Measurements from ENCODE around the gene TRIP4. TPM values are rescaled to one million over a fixed set of nuclear protein-coding genes. Genes with fewer than 3 reads are reported as not detected.

TRIP4 gene
- total and polyA plus RNA-seq, 9 of the 15 experiments (the other 6 are each of a cell fraction or from before 2014, with no cell fraction given): 7.6 to 23.3 (median 16.7) TPM

DNA sequence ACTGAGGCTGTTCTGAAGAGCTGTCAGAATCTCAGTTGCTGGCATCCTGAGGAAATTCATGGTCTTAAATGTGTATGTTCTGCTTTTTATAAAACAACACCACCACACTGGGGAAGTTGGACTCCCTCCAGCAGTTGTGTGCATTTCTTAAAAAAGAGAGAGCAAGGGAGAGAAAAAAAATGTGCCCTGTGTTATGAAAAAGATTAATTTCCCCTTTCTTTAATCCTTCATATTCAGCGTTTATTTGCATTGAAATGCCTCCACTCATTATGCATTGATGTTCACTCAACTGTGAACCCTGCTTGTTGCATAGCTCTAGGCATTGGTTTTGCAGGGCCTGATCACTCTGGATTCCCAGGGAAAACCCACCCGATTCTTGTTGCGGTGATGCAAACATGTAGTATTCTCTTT, 68.3 kb downstream of the TRIP4 start (continued):
- no peak for TF ChIP-seq SMARCB1 (IDR thresholded peaks at IDR 0.05; ENCODE audit: insufficient read length, low read depth)
- TF ChIP-seq, protein P1, sequence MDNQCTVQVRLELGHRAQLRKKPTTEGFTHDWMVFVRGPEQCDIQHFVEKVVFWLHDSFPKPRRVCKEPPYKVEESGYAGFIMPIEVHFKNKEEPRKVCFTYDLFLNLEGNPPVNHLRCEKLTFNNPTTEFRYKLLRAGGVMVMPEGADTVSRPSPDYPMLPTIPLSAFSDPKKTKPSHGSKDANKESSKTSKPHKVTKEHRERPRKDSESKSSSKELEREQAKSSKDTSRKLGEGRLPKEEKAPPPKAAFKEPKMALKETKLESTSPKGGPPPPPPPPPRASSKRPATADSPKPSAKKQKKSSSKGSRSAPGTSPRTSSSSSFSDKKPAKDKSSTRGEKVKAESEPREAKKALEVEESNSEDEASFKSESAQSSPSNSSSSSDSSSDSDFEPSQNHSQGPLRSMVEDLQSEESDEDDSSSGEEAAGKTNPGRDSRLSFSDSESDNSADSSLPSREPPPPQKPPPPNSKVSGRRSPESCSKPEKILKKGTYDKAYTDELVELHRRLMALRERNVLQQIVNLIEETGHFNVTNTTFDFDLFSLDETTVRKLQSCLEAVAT (IDR thresholded peaks at IDR 0.05): no peak

DNA sequence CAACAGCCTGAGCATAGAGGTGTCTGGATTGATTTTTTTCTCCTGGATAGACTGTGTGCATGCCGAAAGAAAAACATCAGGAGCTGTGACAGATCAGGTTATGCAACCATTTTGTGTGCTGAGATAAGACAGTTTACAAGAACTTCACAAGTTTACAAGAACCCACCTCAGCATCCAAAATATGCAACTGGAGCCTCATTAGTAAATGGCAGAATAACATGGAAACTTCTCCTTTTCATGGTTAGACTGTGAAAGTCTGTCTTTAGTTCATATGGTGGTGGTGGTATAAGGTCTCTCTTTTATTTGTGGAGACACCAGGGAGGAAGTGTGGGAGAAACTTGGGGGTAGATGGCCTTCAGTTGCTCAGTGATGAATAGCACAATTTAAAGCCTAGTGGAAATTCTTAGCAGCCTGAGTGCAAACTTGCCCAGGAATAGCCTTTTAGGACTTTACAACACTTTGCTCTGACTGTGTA, 69.0 kb downstream of the TRIP4 start:
- Histone ChIP-seq H3K4me3 (no peak overlapping the region), H2AFZ (ENCODE audit: low read depth, low read length) (no peak overlapping the region), H3K79me2 (ENCODE audit: control insufficient read depth, insufficient read depth, low read length) (peaks cover 11% of the 10 kb centered on the region), H3K9me3 (replicated peaks; ENCODE audit: control insufficient read depth, insufficient read depth, low read depth, low read length) (no peaks in the 10 kb centered on the region), H3K36me3 (ENCODE audit: control insufficient read depth, insufficient read depth, low read length) (no peaks in the 10 kb centered on the region; the same call in 1 of the 3 replicates), H3K4me2 (ENCODE audit: insufficient read depth, low read length) (peak overlapping the region; percentile 17), H3K27me3 (ENCODE audit: control insufficient read depth in 2 of 2, insufficient read depth in 2 of 2, low read length in 2 of 2) (no peaks in the 10 kb centered on the region), H3K4me1 (replicated peaks in 1 of 2; ENCODE audit: control insufficient read depth in 2 of 2, insufficient read depth in 2 of 2, low read length in 2 of 2) (peaks cover 0 to 38% of the 10 kb centered on the region in 2 experiments; a peak in 3 of 5 replicates), H3K9ac (ENCODE audit: insufficient read depth in 1 of 2, low read depth in 2 of 2, low read length in 2 of 2) (no peak overlapping the region), H3K27ac (ENCODE audit: extremely low read depth, low read depth, low read length) (0 out of 3 replicates have a peak overlapping the region, but pooled peaks have one; percentile 26), H3K9me1 (ENCODE audit: control insufficient read depth, insufficient read depth, low read length) (no peaks in the 10 kb centered on the region), H4K20me1 (replicated peaks; ENCODE audit: control insufficient read depth, insufficient read depth, low read length) (no peaks in the 10 kb centered on the region)
- no peak for ATAC-seq
- POLR2A ChIA-PET: interaction anchor here (0.6 to 1.1 kb wide), 4 partner anchors 53 to 194 kb away, joined by 3 read pairs; no protein-coding TSS in a partner anchor
- WGBS (ENCODE audit: insufficient coverage, low coverage, missing lambda C conversion rate): 0% methylated on average over 1 of the region's 1 CpG
- no TSS peak for BruUV-seq (replicated peaks)
- peak in 1 of 4 experiments; percentile 26 for DNase-seq (ENCODE audit: extremely low read depth in 1 of 4, low spot score in 3 of 4)
- in situ Hi-C loops (cut with MboI): no loop called here
- peak; percentile 69 for FAIRE-seq
- intact Hi-C loops (cut with micrococcal nuclease): no loop called here
- CTCF ChIA-PET (ENCODE audit: low intra/inter-chr PET ratio): no interaction called here
- TF ChIP-seq CEBPG (CRISPR knock-in tag; IDR thresholded peaks at IDR 0.05): no peak
- peak; percentile 44 to 52; a peak in 3 of 4 replicates for TF ChIP-seq CEBPG (tag; conservative IDR thresholded peaks at IDR 0.05 in 1 of 2, IDR thresholded peaks at IDR 0.05 in 1 of 2)
- peak; percentile 90 for TF ChIP-seq CEBPB (tag; IDR thresholded peaks at IDR 0.05)
- no peak for TF ChIP-seq HNRNPLL (IDR thresholded peaks at IDR 0.05; ENCODE audit: low read depth, low read length, poor library complexity, severe bottlenecking)
- TF ChIP-seq, protein P2, sequence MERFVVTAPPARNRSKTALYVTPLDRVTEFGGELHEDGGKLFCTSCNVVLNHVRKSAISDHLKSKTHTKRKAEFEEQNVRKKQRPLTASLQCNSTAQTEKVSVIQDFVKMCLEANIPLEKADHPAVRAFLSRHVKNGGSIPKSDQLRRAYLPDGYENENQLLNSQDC (CRISPR knock-in tag; IDR thresholded peaks at IDR 0.05): no peak
- TF ChIP-seq, protein P3, sequence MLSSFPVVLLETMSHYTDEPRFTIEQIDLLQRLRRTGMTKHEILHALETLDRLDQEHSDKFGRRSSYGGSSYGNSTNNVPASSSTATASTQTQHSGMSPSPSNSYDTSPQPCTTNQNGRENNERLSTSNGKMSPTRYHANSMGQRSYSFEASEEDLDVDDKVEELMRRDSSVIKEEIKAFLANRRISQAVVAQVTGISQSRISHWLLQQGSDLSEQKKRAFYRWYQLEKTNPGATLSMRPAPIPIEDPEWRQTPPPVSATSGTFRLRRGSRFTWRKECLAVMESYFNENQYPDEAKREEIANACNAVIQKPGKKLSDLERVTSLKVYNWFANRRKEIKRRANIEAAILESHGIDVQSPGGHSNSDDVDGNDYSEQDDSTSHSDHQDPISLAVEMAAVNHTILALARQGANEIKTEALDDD (IDR thresholded peaks at IDR 0.05): 0 out of 2 replicates have a peak, but pooled peaks have one; percentile 15
- TF ChIP-seq SPI1 (IDR thresholded peaks at IDR 0.05; ENCODE audit: borderline replicate concordance, low read depth, low read length): peak; percentile 42; the same call in 1 of the 2 replicates
- peak in 1 of 3 experiments; percentile 8 for TF ChIP-seq YY1 (IDR thresholded peaks at IDR 0.05; ENCODE audit: borderline replicate concordance in 1 of 3, control insufficient read depth in 1 of 3, extremely low read depth in 1 of 3, insufficient read depth in 3 of 3, insufficient read length in 1 of 3, insufficient replicate concordance in 2 of 3, low read depth in 1 of 3, low read length in 2 of 3)
- no peak for TF ChIP-seq NFXL1 (CRISPR knock-in tag; IDR thresholded peaks at IDR 0.05)
- no peak for TF ChIP-seq KDM5B (IDR thresholded peaks at IDR 0.05; ENCODE audit: insufficient replicate concordance, low read depth, low read length)
- TF ChIP-seq, protein P4, sequence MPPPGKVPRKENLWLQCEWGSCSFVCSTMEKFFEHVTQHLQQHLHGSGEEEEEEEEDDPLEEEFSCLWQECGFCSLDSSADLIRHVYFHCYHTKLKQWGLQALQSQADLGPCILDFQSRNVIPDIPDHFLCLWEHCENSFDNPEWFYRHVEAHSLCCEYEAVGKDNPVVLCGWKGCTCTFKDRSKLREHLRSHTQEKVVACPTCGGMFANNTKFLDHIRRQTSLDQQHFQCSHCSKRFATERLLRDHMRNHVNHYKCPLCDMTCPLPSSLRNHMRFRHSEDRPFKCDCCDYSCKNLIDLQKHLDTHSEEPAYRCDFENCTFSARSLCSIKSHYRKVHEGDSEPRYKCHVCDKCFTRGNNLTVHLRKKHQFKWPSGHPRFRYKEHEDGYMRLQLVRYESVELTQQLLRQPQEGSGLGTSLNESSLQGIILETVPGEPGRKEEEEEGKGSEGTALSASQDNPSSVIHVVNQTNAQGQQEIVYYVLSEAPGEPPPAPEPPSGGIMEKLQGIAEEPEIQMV (tag; conservative IDR thresholded peaks at IDR 0.05; ENCODE audit: low read depth): no peak
- peak; percentile 27; the same call in 1 of the 2 replicates for TF ChIP-seq TEAD4 (IDR thresholded peaks at IDR 0.05; ENCODE audit: low read length)
- no peak for TF ChIP-seq TEAD4 (CRISPR knock-in tag; IDR thresholded peaks at IDR 0.05; ENCODE audit: borderline replicate concordance)

Data from K562 (cell line).